ENCODE results near the gene KLHL30. TPM values are rescaled to one million over a fixed set of nuclear protein-coding genes. Genes with fewer than 3 reads are reported as not detected.
"Not testable (repeated sequence)": the region's sequence is repeated elsewhere in the genome, so short reads cannot be mapped to it uniquely, and the experiment has no call there.

KLHL30 gene
- total RNA-seq, 1 donor from 2014 or later: 0.71 TPM

GRCh38 chr2:238108423-238109183 lies 29.9 kb upstream of the KLHL30 start:
- peak; percentile 49 for DNase-seq
- intact Hi-C loops (cut with DNase I): no loop called here

GRCh38 chr2:238113611-238114010 lies 24.9 kb upstream of the KLHL30 start:
- ATAC-seq (no peak), DNase-seq (peak; percentile 22)
- H3K9me3 ChIP-seq: no peaks in the 10 kb centered on the region
- H3K36me3 ChIP-seq: no peaks in the 10 kb centered on the region
- intact Hi-C loops (cut with DNase I): no loop called here
- H3K27ac ChIP-seq: no peak overlapping the region
- H3K4me1 ChIP-seq: peaks cover 5% of the 10 kb centered on the region
- no peak for TF ChIP-seq CTCF (IDR thresholded peaks at IDR 0.05)
- peaks cover 17% of the 10 kb centered on the region for H3K27me3 ChIP-seq (ENCODE audit: low read depth)
- no peak overlapping the region for H3K4me3 ChIP-seq

More at GRCh38 chr2:238108423-238109183, 29.9 kb upstream of the KLHL30 start:
- H3K27ac ChIP-seq: no peak overlapping the region
- ATAC-seq: peak in 1 of 2 donors; percentile 21
- TF ChIP-seq CTCF (IDR thresholded peaks at IDR 0.05): no peak
- peaks cover 13% of the 10 kb centered on the region for H3K4me1 ChIP-seq
- H3K36me3 ChIP-seq: no peaks in the 10 kb centered on the region
- H3K27me3 ChIP-seq (ENCODE audit: low read depth): no peaks in the 10 kb centered on the region
- no peak overlapping the region for H3K4me3 ChIP-seq
- H3K9me3 ChIP-seq: no peaks in the 10 kb centered on the region

- Histone ChIP-seq H3K36me3 (no peaks in the 10 kb centered on the region), H3K9me3 (no peaks in the 10 kb centered on the region), H3K4me3 (no peak overlapping the region), H3K4me1 (no peaks in the 10 kb centered on the region), H3K27me3 (ENCODE audit: low read depth) (peaks cover 17% of the 10 kb centered on the region), H3K27ac (no peak overlapping the region)
- ATAC-seq: no peak
- intact Hi-C loops (cut with DNase I): no loop called here
- DNase-seq: peak; percentile 30
- TF ChIP-seq CTCF (IDR thresholded peaks at IDR 0.05): no peak
Observed at GRCh38 chr2:238114331-238114841, 24.1 kb upstream of the KLHL30 start.

- ATAC-seq (no peak), DNase-seq (peak; percentile 30)
- no peak for TF ChIP-seq CTCF (IDR thresholded peaks at IDR 0.05)
- peaks cover 22% of the 10 kb centered on the region for H3K27me3 ChIP-seq (ENCODE audit: low read depth)
- H3K27ac ChIP-seq: no peak overlapping the region
- H3K9me3 ChIP-seq: no peaks in the 10 kb centered on the region
- no peak overlapping the region for H3K4me3 ChIP-seq
- H3K36me3 ChIP-seq: no peaks in the 10 kb centered on the region
- H3K4me1 ChIP-seq: no peaks in the 10 kb centered on the region
- intact Hi-C loops (cut with DNase I): no loop called here
Observed at GRCh38 chr2:238114851-238115660, 23.4 kb upstream of the KLHL30 start.

- ATAC-seq; H3K9me3 ChIP-seq; H3K27ac ChIP-seq; intact Hi-C loops (cut with DNase I); H3K4me1 ChIP-seq; H3K4me3 ChIP-seq; H3K36me3 ChIP-seq: not testable (repeated sequence)
- H3K27me3 ChIP-seq (ENCODE audit: low read depth): peaks cover 26% of the 10 kb centered on the region
- peak; percentile 30 for DNase-seq
Observed at GRCh38 chr2:238115709-238116108, 22.8 kb upstream of the KLHL30 start.
